Stimulated activated CD8-positive, alpha-beta memory T cell treated with anti-CD3 and anti-CD28 coated beads, Interleukin-7, amount 100 ng/mL, for 4 hours (primary cell): ENCODE results near the gene HOXC10.

Experiments
- DNase-seq, 2 donors: peaks; one replicate each; pipeline ENCODE4 v3.0.0-alpha.2; 2020; ENCODE audit warnings: low read depth in 2 of 2

HOXC10 gene

DNA sequence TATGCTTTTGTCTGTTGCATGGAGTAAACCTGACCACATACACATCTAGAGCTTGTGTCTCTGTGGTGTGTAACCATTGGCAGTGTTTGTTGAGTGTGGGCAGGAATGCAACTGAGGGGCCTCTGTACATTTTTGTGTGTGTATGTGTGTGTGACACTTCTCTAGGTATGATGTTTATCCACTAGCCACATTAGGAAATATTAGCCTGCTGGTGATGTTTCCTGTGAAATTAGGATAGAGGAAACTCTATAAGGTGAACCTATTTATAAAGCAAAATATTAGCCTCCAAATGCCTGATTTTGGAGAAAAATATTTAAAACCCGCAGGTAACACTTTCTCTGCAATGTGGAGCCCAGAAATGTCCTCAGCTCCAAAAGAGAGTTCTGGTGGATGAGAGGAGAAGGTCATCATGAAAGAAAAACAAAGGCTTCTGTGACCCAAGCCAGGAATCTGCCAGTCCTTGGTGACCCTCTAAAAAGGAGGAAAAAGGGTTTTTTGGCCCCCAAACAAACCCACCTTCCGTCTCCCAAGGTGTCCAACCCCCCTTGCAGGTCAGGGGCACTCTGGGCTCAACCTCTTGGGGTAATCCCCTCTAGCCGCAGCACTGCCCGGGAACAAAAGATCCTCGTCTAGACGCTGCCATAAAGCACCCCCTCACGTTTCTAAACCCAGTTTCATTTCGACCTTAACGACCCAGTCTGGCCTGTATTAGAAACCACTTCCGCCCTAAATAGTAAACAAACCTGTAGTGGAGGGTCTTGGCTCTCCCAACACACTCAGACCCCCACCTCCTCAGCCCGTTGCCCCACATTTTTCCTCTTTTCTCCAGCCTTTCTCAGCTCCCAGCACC, 7.1 kb upstream of the HOXC10 start:
- no peak for DNase-seq

DNA sequence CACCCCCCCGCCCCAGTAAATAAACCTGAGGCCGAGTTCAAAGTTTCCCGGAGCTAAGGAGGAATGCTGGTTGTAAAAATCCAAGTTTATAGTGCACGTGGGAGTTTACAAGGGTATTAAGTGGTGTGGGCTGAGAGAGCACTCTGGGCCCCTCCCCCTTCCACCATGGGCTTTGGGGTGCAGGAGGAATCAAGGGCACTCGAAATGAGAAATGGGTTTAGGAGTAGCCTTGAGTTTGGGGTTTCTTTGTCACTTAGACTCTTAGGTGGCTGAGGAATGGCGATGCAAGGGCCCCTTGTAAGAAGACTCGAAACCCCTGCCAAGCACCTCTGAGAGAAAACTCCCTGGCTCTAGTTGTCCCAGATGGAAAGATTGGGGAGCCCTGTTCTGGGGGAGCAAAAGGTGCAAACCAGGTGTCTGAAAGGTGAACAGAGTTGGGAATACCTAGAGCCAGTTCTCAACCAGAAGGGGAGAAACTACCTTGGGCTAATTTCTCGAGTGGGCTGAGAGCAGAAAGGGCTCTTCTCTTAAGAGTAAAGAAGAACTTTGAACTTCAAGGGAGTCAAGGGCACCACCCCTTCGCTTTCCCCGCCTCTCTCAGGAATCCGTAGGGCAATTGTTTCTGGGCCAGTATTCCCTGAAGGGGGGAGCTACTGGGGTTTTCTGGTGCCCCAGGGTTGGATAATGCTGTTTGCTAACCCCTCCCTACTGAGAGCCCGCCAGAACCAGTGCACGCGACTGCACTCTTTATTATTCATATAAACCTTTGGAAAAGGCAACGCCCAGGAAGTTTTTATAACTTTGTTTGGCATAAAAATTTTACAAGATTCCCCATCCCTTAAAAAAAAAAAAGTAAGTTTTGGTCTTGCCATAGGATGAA, 6.2 kb upstream of the HOXC10 start:
- no peak for DNase-seq

DNA sequence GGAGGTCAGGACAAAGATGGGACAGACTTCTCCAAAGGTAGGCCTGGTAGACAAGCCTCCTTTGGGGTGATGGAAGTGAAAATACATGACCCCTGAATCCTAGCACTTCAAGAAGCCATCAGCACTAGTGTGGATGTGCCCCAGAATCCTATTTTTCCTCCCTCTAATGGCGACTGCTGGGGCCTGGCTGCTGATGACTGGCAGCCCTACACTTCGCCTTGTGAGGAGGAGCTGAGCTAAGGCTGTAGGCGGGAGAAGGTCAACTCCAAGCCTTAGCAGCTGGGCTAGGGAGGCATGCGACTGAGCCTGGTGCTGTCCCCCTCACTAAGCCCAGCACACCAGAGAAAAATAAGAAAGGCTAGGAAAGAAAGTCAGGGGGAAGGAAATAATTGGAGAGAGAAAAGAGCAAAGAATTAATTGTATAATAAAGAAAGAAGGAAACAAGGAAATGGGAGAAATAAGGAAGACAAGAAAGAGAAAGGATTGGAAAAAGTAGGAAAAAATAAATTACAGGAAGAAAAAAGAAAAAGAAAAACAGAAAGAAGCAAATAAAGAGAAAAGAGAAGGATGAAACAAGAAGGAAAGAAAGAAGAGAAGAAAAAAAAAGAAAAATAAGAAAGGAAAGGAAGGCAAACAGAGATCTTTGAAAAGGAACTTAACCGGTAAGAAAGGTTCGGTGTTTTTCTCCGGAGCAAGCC, 4.7 kb upstream of the HOXC10 start:
- no peak for DNase-seq

DNA sequence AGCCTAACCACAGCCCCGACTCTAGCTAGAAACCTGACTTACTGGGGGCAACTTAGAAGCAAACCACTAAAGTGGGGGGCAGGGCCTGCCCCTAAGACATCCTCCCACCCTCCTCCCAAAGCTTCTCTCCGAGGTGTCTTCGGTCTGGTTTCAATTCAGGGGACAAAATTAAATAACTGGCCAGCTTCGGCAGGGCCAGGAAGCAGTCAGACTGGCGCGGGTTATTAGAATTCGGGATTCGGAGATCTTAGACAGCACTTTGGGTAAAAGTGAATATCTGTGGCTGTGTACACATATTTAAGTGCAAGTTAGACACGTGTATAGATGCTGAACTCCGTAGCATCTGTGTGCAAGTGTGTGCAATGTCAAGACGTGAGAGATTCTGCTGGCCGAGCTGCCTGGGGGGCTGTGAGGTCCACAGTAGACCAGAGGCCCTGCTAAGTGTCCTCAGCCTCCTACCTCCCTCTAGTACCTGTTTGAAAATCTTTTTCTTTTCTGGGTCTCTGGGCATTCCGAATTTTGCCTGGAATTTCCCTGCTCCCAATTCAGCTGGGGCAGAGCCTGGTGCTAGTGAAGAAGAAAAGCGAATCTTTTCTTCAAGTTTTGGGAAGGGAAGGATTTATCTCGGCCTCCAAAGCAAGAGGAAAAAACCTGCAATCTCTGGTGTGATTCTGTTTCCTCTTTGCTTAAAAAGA, 4.0 kb upstream of the HOXC10 start:
- no peak for DNase-seq

DNA sequence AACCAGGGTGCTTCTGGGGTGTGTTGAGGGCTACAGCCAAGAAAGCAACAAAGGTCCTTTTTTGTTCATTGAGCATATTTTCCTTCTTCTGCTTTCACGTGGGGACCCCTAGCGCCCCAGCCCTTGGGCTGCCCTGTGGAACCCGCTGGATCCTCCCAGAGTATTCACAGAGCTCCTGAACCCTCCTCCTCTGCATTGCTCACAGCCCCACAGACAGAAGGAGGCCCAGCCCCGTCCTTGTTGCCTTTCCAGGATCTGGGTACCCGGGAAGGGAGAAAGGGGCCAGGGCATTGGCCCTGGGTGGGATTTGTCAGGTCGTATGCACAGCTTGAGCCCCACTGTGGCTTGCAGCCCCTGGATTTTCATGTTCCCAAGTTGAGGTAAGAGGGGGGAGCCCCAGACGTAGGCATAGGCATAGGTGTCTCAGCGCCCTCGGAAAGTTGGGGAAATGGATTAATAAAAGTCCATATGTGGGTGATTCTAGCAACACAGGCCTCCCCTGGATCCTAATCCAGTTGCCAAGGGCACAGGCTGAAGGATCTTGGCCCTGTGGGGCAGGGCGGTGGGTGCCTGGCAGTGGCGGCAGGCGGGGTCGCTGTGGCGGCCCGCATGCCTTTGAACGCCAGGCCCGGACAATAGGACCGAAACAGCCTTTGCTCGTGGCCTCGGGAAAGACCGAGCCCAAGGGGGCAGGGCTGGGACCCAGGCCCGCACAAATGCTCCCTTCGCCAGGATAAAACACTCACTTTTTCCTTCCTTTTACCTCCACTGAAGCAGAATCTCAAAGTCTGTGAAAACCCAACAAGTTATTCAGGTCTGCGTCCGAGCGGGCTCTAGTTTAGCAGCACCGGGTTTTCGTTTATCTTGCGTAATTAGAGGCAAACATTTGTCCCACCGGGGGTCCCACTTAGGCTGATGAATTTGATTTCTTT, 3.0 kb upstream of the HOXC10 start:
- DNase-seq = no peak

DNA sequence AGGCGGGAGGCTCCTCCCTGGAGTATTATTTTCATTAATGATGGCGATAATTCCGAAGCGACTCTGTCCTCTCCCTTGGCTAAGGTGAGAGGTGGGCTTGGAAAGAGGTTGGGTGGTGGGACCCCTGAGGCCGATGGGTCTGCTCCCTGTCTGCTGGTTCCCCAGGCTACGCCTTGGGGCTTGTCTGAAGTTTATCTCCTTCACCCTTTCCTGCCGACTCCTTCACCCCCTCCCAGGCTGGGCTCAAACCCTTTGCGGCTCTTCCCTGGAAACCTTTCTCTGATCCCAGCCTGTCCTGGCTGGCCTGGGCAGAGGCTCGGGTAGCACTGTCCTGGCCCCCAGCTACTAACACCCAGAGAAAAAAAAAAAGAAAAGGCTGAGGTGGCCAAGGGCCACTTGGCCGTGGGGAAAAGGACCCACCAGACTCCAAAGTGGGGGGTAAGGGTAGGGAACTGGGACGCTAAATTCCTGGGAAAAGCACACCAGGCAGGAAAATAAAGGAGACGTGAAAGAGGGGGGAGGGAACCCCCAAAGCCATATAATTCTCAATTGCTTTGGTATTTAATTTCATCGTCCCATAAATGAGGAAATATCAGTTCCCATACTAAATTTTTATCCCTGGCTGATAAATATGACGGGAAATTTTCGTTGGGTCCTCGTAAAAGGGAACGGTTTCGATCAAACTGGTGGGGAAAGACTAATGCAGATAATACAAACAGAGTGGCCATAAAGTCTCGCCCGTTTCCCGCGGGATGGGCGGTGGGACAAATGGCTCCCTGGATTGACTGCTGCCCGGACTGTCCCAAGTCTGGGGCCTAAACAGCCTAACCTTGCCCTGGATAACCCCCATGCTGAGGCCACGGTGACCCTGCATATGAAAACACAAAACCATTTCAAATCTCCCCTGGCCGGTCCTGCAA, 2.0 kb upstream of the HOXC10 start:
- no peak for DNase-seq

- DNase-seq = no peak
Measured at GRCh38 chr12:53983568-53983949, 1.4 kb upstream of the HOXC10 start.

DNA sequence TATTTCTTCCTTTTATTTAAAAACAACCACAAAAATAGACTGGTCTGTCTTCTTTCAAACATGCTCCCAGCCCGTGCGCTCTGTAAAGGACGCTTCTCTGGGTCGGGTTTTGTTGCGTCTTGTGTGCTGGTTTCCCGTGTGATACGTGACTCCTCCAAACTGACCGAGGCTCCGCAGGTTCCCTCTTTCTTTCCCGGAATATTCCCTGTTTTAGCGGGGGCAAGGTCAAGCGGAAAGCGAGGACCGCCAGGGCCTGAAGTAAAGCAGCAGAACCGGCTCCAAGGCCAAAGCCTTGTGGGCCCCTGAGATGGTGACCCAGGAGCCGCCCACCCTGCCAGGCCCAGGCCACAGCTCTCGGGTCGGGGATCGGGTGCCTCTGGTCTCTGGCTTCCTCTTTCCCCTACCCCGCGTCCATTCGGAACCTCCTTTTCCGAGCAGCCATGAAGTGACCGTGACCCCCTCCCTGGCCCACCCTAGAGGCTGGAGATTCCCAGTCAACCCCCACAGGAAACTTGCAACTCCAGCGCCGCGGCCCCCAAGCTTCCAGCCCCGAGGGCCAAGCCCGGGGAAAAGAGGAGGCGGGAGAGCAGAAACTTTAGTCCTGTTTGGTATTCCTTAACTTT, 885 bp upstream of the HOXC10 start:
- no peak for DNase-seq

DNA sequence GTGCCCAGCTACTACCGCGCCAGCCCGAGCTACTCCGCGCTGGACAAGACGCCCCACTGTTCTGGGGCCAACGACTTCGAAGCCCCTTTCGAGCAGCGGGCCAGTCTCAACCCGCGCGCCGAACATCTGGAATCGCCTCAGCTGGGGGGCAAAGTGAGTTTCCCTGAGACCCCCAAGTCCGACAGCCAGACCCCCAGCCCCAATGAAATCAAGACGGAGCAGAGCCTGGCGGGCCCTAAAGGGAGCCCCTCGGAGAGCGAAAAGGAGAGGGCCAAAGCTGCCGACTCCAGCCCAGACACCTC, 697 bp downstream of the HOXC10 start:
- no peak for DNase-seq

GRCh38 chr12:53985994-53986685, 1.2 kb downstream of the HOXC10 start:
- DNase-seq = no peak

DNA sequence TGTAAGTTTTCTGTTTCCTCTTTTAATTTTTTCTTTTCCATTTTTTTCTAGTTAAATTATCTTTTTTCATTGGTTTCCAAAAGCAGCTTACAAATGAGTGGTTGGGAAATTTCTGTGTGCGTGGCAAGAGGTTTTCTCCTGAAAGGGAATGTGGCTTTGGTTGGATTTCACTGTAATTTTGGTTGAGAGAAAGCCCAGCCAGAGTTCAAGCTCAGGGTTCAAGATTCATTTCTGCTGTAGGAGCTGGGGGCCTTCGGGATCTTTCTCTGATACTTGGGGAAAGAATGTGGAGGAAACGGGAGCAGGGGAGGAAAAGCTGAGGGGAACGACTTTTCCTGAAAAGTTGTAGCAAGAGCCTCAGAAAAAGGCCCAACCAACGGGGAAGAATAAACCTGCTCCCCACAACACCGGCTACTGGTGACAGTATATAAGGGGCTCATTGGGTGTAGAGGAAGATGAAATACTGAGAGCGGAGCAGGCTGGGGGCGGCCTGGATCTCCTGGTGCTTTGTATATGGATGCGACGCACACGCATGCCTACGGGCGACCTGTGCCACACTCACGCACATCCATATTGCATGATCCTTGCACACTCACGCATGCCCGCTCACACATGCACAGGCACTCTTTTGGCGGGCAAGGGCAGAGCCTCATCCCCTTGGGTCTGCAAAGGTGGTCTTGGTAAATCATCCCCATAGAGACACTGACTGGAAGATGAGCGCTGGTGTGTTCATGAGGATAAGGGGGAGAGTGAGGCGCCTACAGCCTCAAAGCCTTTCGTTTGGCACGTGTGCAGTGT, 1.9 kb downstream of the HOXC10 start:
- no peak for DNase-seq

GRCh38 chr12:53987787-53988230, 2.9 kb downstream of the HOXC10 start:
- no peak for DNase-seq

DNA sequence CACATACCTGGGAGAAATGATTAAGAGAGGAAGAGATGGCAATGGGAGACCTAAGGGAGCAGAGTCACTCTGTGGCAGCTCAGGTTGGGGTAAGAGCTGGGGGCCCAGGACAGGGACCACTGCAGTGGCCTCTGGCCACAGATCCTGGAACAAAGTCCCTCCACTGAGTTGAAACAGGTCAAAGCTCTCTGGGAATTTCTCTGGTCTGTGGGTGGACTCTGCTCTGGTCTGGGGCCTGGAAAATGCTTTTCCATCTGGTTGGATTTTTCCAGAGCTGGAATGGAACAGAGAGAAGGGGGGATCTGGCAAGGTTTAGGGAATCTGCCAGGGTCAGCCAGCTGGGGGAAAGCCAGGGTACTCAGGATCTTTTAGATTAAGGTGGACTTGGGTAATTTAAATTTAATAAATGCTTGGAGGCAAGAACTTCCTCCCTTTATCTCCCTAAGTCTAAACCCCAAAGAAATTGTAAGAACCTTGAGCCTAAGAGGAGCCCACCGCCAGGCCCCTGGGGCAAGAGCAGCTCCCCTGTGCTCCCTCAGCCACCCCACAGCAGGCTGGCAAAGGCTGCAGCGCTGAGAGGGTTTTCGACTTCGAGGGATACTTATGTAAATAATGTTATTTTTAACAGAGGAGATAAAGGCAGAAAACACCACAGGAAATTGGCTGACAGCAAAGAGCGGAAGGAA, 3.7 kb downstream of the HOXC10 start:
- DNase-seq = no peak

DNA sequence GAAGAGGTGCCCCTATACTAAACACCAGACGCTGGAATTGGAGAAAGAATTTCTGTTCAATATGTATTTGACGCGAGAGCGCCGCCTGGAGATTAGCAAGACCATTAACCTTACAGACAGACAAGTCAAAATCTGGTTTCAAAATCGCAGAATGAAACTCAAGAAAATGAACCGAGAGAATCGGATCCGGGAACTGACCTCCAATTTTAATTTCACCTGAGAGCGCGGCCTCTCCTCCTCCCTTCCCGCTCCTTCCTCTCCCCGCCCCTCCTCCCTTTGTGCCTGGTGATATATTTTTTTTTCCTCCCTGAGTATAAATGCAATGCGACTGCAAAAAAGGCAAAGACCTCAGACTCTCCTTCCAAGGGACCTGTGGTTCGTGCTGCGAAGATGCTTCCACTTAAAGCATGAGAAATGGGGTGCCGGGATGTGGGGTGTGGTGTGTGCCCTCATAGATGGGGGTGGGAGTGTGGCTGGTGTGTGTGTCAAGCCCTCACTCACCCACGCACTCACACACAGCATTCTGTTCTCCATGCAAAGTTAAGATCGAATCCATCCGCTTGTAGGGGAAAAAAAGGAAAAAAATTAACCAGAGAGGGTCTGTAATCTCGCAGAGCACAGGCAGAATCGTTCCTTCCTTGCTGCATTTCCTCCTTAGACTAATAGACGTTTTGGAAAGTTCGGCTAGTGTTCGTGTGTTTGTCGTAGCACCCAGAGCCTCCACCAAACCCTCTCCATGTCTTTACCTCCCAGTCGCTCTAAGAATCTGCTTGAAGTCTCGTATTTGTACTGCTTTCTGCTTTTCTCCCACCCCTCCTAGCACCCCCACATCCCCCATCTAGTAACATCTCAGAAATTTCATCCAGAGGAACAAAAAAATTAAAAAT, 4.5 kb downstream of the HOXC10 start:
- DNase-seq = no peak

DNA sequence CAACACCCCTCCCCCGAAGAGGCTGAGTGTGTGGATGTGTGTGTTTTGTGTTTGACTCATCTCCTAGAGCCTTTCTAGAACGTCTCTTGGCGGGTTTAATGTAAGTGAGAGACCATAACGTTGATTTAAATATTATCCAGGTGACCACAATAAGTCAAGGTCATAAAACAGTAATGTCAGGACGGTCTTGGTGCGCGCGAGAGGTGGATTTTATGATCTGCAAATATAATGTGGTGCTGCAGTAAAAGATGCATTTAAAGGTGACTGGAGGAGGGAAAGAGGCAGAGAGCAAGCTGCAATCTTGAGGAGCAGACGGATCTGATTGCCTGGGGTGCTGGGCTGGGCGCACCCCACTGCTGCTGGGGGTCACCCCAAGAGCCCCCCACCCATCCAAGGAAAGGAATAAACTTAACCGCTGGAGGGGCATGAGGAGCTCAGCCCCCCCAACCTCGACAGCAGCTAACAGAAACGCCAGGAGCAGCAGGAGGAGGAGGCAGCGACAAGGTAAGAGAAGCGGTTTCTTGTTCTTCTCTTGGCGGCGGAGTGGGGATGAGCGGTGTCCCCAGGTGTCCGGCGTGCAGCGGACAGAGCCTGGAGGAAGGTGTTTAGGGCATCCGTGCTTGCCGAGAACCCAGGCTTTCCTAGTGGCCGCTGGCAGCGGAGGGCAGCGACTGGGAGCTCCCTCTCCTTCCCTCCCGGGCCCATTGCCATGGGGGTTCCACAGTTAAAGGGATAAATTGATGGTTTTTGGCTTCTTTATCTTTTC, 5.5 kb downstream of the HOXC10 start:
- no peak for DNase-seq
